HG03439 (cell line): ENCODE results near the gene ICA1L.
"Not testable (repeated sequence)": the region's sequence is repeated elsewhere in the genome, so short reads cannot be mapped to it uniquely, and the experiment has no call there.

Experiments
- ATAC-seq: cut with Tn5 transposase; IDR thresholded peaks from one replicate; pipeline ENCODE4 v1.9.1; 2021; ENCODE audit warnings: mild to moderate bottlenecking, moderate library complexity; ENCODE audit not compliant: unreplicated experiment

Gene ICA1L

DNA sequence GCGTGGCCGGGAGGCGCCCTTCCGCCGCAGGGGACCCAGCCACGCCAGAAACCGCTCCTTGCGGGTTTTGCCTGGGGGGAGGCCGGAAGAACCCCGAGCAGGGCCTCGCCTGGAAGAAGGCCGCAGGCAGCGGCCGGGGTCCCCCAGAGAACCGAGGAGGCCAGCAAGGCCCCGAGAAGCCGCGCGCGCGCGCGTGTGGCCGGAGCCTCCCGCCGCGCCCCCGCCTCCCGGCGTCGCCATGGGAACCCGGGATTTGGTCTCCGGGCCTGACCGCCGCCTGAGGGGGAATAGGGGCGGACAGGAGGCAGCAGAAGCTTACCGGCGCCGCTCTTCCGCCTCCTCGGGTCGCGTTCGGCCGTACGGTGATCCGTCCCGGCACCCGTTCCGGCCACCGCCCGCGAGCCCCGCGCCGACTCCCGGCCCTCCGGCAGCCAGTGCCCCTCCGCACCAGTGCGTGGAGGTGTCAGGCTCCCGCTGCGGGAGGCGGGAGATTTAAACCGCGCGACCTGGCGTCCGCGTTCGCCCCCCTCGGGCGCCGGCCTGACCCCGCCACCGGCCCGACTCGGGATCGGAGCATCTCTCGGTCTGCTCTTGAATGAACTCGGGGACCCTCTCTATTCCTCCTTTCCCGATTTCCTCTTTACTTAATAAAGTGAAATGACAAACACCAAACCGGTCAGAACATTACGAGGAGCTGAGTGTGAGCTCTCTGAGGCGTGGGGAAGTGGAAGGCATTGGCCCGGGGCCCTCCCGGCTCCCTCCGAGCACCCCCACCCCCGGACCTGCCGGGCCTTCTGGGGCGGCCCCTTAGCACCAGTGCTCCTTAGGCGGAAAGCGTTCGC is at the start of gene ICA1L:
Gene ICA1L (minus strand): TSS at position 467 of the 842 bp plus-strand sequence. CDS start 42,757 bp downstream, outside the sequence.
- peak; percentile 54 for ATAC-seq

DNA sequence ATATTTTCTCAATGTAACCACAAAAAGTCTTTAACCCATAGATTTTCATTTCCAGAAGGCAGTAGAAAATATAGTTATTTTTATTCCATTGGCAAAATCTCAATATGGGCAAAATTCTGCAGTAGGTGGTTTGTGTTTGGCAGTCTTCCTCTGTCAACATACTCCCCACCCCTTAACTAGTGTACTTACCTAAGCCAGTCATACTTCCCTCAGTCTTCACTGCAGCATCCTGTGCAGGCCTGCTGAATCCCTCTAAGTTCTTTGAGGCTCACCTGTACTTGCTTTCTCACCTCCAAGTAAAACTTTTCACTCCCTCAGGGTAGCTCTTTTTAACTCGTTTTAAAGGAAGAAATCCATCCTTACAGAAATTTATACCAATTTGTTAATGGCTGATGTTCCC is 47.3 kb upstream of the ICA1L start:
- ATAC-seq = no peak

DNA sequence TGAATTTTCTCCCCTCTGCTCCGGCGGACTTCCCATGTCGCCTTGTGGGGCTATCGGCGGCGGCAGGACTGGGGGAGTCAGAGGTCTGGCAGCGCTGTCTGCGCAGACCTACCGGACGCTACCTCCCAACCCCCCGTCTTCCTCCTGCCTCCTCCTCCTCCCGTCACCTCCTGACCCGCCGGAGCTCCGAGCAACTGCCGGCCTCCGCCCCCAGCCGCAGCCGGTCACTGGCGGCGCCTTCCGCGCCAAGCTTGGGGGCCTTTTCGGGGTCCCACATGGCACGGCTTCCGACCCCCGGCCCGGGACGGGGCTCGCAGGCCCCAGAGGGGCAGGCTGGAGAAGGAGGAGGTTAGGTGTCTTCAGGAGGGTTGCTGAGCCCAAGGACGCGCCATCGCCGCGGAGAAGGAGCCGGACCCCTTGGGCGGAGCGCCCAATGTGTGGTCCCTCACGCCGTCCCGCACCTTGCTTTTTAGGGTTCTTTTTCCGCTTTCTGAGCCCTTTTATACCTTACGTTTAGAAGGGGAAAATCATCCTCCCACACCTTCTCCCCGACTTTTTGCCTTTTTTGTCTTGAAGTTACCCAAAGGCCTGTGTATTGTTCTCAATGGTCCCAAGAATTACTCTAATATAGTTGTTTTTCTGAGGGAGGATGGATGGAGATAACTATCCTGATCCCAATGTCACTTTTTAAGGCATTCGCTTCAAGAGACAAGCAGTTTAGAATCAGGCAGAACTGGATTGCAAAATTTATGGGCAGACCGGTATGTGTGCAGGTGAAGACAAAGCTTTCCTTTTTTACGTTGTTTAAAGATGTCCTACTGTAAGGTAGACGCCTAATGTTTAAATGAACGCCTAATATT is 41.0 kb upstream of the ICA1L start:
- ATAC-seq = peak; percentile 52

- ATAC-seq = peak; percentile 85
Observed at GRCh38 chr2:202911512-202912341, 40.2 kb upstream of the ICA1L start, which contains the start of the genes CARF and WDR12. CARF (plus strand) TSS chr2:202912275; CDS start chr2:202941903, 29,628 bp downstream. WDR12 (minus strand) TSS chr2:202911673; CDS start chr2:202911476, 197 bp downstream.

GRCh38 chr2:202911203-202911511 is 39.6 kb upstream of the ICA1L start:
- no peak for ATAC-seq

DNA sequence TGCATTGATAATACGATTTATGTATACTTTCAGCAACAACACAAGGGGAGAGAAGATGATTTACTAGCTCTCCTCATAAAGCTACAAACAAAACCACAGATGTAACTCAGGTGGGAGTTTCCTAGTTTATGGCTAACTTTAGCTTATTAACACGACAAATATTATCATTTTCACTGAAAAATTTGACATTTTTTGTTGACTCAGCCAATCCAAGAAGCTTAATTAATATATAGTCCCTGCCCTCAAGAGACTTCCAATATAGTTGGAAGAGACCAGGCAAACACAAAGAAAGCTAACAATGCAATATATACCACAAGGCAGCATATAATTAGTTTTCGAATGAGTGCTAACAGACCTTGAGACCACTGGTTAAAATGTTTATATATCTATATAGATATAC is 39.1 kb upstream of the ICA1L start:
- ATAC-seq = no peak

- not testable (repeated sequence) for ATAC-seq
Observed at GRCh38 chr2:202910250-202910649, 38.7 kb upstream of the ICA1L start.

GRCh38 chr2:202909394-202910192 is 38.0 kb upstream of the ICA1L start:
- ATAC-seq = no peak

GRCh38 chr2:202908186-202908585 is 36.6 kb upstream of the ICA1L start:
- ATAC-seq = no peak

DNA sequence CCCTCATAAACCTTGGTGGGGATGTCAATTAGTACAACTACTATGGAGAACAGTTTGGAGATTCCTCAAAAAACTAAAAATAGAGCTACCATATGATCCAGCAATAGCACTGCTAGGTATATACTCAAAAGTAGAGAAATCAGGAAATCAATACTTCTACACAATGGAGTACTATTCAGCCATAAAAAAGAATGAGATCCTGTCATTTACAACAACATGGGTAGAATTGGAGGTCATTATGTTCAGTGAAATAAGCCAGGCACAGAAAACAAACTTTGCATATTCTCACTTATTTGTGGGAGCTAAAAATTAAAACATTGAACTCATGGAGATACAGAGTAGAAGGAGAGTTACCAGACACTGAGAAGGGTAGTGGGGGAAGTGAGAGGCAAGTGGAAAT is 33.9 kb upstream of the ICA1L start:
- not testable (repeated sequence) for ATAC-seq

DNA sequence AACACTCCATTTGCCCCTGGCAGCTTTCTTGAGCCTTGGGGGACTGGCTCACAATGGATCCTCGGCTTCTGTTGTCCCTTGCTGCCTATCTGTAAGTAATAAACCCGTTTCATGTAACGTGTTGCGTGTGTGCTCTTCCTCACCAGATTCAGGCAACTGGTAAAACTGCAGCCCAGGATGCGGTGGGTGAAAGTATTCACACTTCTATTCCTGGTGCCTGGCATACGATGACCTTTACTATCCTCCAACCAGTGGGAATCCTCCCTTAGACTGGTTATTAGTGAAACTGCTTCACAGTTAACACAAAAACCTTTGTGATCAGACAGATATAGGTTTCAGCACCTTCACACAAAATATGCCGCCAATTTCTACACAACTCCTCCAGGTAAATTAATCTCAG is 13.6 kb upstream of the ICA1L start:
- ATAC-seq = no peak

DNA sequence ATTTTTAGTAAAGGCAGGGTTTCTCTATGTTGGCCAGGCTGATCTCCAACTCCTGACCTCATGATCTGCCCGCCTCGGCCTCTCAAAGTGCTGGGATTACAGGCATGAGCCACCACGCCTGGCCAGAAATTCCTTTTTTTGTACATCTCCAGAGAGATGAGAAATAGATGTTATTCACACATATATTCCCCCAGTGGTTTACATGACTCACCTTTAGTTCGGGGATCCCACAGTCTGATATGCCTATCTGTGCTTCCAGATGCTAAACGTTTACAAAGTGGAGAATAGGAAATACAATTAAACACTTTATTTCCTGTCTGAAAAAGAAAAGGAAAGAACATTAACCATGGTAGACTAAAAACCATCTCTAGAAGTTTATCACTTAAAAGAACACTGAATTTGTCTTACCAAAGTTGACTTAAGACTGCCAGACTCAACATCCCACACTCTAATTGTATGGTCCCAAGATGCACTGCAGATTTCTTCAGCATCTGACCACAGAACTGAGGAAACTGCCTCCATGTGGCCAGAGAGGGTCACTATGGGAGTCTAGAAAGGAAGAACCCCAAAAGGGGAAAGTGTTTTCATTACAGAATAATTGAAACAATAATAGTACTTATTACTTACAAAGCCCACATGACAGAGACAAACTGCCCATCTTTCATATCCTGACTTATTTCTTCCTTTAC is 12.6 kb upstream of the ICA1L start:
- no peak for ATAC-seq

DNA sequence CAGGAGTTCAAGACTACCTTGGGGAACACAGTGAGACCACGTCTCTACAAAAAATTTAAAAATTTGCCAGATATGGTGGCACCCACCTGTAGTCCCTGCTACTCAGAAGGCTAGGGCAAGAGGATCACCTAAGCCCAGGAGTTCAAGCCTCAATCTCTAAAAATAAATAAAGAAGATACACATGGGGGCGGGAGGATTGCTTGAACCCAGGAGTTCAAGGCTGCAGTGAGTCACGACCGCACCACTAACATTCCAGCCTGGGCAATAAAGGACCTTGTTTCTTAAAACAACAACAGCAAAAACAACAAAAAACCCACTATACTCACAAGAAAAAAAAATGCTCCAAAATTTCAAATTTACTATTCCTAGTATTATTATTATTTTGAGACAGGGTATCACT is 10.0 kb upstream of the ICA1L start:
- ATAC-seq = no peak

GRCh38 chr2:202877699-202878098 is 6.1 kb upstream of the ICA1L start:
- ATAC-seq = no peak

- ATAC-seq = peak; percentile 78
Observed at GRCh38 chr2:202870431-202871299, 901 bp downstream of the ICA1L start.

DNA sequence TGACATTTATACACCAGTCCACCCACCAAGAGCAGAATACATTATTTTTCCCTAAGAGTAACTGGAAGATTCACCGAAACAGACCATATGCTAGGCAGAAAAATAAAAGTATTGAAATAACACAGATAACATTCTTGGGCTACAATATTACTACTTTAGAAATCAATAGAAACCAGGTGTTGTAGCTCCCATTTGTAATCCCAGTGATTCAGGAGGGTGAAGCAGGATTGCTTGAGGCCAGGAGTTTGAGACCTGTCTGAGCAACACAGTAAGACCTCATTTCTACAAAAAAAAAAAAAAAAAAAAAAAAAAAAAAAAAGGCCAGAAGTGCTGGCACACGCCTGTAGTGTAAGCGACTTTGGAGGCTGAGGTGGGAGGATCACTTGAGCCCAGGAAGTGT is 9.6 kb downstream of the ICA1L start:
- no peak for ATAC-seq

GRCh38 chr2:202858601-202859000 is 13.0 kb downstream of the ICA1L start:
- ATAC-seq = no peak

- ATAC-seq = not testable (repeated sequence)
Observed at GRCh38 chr2:202849343-202849742, 22.2 kb downstream of the ICA1L start.

DNA sequence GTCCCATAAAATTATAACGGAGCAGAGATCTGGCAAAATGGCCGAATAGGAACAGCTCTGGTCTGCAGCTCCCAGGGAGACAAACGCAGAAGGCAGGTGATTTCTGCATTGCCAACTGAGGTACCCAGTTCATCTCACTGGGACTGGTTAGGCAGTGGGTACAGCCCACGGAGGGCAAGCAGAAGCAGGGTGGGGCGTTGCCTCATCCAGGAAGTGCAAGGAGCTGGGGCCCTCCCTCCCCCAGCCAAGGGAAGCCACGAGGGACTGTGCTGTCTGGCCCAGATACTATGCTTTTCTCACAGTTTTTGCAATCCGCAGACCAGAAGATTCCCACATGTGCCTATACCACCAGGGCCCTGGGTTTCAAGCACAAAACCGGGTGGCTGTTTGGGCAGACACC is 22.8 kb downstream of the ICA1L start:
- ATAC-seq = no peak
